ENCODE measurements around the gene SMIM13.

Gene SMIM13

DNA sequence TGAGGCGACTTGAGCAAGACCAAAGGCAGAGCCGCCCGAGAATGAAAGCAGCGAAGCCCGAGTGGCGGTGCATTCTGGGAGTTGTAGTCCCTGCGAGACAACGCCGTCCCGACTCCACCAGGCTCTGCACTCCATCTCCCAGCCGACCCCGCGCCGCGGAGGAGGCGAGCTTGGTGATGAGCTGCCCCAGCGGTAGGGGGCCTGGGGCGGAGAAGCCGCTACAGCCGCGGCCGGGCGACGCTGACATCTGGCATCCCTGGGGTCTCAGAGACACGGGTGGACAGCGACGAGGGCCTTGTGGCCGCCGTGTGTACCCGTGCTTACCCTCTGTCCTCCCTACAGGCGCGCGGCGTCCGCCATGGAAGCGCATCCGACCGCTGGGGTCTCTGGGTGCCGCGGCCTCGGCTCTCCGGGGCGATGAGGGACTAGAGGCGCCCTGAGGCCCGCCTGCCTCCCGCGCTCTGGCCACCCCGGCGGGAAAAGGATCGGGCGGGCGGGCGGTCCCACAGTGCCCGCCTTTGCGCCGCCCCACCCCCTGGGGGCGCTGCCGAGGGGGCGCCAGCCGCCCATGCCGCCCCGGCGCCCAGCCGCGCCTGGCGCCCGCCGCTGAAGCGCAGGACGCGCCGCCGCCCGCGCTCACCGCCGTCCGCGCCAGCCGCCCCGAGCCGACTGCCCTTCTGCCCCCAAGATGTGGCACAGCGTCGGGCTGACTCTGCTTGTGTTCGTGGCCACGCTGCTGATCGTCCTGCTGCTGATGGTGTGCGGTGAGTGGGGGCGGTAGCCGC is at the start of gene SMIM13:
TSS of gene SMIM13 (plus strand) at position 209 of the 785 bp plus-strand sequence. CDS start at position 689, 480 bp downstream.
- H3K4me3 ChIP-seq (ENCODE audit: low read depth, low read length): peak within 1 kb of the TSS; percentile 95
- peak; percentile 94 for DNase-seq (ENCODE audit: low read depth)

DNA sequence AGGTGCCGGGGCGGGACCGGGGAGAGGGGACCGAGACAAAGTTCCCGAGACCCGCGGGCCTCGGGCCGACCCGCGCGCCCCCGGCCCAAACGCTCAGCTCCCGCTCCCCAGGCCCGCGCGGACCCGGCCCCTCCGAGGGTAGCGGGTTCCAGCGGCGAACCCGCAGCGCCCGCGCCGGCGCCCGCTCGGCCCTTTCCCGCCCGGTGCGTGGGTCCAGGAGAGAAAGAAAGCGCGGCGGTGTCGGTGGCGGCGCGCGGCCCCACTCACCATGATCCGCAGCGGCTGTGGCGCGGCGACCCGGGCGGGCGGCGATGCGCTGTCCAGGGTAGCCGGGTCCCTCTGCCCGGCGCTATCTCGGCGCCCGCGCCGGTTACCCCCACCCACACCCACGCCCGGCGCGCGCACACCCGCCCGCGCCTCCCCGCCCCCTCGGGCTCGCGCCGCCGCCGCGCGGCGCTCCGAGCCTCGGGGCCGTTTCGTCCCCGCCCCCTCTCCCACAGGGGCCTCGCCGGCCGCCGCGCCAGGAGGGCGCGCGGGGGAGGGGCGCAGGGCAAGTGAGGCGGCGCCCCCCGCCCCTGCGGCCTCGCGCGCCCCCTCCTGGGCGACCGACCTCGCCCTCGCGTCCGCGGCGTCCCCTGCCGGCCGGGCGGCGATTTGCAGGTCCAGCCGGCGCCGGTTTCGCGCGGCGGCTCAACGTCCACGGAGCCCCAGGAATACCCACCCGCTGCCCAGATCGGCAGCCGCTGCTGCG is 49.5 kb upstream of the SMIM13 start, which contains the start of gene ELOVL2:
TSS of gene ELOVL2 (minus strand) at position 345 of the 751 bp plus-strand sequence. CDS start at position 270, 75 bp downstream.
- TF ChIP-seq, protein P1, sequence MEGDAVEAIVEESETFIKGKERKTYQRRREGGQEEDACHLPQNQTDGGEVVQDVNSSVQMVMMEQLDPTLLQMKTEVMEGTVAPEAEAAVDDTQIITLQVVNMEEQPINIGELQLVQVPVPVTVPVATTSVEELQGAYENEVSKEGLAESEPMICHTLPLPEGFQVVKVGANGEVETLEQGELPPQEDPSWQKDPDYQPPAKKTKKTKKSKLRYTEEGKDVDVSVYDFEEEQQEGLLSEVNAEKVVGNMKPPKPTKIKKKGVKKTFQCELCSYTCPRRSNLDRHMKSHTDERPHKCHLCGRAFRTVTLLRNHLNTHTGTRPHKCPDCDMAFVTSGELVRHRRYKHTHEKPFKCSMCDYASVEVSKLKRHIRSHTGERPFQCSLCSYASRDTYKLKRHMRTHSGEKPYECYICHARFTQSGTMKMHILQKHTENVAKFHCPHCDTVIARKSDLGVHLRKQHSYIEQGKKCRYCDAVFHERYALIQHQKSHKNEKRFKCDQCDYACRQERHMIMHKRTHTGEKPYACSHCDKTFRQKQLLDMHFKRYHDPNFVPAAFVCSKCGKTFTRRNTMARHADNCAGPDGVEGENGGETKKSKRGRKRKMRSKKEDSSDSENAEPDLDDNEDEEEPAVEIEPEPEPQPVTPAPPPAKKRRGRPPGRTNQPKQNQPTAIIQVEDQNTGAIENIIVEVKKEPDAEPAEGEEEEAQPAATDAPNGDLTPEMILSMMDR (IDR thresholded peaks at IDR 0.05; ENCODE audit: low read depth, low read length, missing control alignments): peak; percentile 37
- no peak for DNase-seq (ENCODE audit: low read depth)
- H3K4me3 ChIP-seq (ENCODE audit: low read depth, low read length): peak within 1 kb of the TSS; percentile 36; the same call in 1 of the 2 replicates

More for the DNA sequence above, at the start of gene SMIM13:
- TF ChIP-seq, protein P1 (IDR thresholded peaks at IDR 0.05; ENCODE audit: low read depth, low read length, missing control alignments): peak; percentile 31

DNA sequence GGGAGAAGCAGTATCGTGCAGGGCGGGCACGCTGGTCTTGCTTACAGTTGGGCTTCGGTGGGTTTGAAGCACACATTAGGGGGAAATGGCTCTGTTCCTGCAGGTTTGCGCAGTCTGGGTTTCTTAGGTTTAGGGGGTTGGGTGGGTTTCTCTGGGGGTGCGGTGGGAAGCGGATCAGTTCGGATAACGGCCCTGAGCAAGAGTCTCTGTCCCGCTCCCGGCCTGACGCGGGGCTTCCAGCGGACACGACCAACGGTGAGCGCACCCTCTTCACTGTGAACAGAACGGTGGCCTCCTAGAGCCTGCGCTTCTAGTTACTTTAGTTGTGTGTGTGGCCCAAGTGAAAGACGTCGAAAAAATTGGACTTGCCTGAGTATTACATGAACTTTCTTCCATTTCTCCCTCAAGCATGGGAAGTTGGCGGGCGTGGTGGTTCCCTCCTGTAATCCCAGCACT is 48.9 kb upstream of the SMIM13 start:
- H3K4me3 ChIP-seq (ENCODE audit: low read depth, low read length): no peak overlapping the region; the same call in 1 of the 2 replicates
- TF ChIP-seq, protein P1 (IDR thresholded peaks at IDR 0.05; ENCODE audit: low read depth, low read length, missing control alignments): no peak
- no peak for DNase-seq (ENCODE audit: low read depth)

DNA sequence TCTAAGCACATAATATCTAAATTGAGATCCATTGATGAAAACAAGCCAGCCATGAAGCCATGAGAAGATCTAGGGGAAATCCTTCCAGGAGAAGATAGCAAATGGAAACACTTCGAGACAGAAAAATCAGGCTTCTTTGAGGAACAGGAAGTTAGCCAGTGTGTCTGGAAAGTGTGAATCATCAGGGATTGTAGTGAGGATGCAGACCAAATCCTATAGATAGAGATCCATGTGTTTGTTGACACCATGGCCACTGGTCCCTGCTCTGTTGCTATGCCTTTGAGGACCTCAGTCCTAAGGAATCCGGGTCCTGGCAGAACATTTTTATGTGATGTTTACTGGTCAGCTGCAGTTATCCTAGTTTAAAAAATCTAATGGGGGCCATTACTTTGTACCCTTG is 42.9 kb upstream of the SMIM13 start:
- H3K4me3 ChIP-seq (ENCODE audit: low read depth, low read length): no peak overlapping the region
- TF ChIP-seq, protein P1 (IDR thresholded peaks at IDR 0.05; ENCODE audit: low read depth, low read length, missing control alignments): no peak
- DNase-seq (ENCODE audit: low read depth): no peak

DNA sequence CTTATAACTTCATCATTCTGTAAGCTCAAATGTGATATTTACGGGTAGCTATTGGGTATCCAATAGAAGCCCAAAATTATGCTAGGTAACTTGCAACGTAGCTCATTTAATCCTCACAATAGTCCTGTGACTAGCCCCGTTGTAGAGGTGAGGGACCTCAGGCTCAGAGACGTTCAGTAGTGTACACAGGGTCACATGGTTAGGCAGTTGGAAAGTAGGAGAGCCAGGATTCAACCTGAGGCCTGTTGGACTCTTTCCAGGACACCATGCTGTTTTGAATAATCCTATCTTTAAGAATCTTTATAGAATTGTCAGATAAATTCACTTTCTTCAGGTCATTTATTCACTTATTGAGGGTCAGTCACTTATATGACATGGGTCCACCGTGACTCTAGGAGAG is 40.3 kb upstream of the SMIM13 start:
- DNase-seq (ENCODE audit: low read depth): no peak
- no peak overlapping the region for H3K4me3 ChIP-seq (ENCODE audit: low read depth, low read length)
- TF ChIP-seq, protein P1 (IDR thresholded peaks at IDR 0.05; ENCODE audit: low read depth, low read length, missing control alignments): no peak

DNA sequence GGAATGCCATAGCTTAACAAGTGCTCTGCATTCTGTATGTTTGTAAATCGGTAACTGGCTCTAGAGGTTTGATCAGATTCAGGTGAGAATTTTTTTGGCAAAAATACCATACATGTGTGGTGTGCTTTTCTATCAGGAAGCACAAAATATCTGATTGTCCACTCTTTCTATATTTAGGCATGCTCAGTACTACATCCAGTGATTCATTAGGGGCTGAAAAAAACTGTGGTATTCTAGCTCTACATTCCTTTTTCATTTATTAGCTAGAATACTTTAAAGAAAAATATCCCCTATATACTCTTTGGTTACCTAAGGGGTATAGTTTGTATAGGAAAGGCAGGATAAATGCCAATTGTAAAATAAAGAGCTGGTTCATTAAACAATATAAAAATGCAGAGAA is 38.9 kb upstream of the SMIM13 start:
- TF ChIP-seq, protein P1 (IDR thresholded peaks at IDR 0.05; ENCODE audit: low read depth, low read length, missing control alignments): no peak
- no peak overlapping the region for H3K4me3 ChIP-seq (ENCODE audit: low read depth, low read length)
- DNase-seq (ENCODE audit: low read depth): no peak
